HepG2 (cell line): ENCODE data around the gene NRL. TPM values are rescaled to one million over a fixed set of nuclear protein-coding genes. Genes with fewer than 3 reads are reported as not detected.

Experiments used
- KIAA2018 ChIP-seq: sonication (generic); formaldehyde crosslinking; IDR thresholded peaks from 2 replicates; pipeline ENCODE4 v1.5.0; 2020; ENCODE audit warnings: mild to moderate bottlenecking, missing genetic modification reagents, borderline replicate concordance
- NCOA1 ChIP-seq: sonication (generic); formaldehyde crosslinking; IDR thresholded peaks from 2 replicates; pipeline ENCODE4 v1.9.0; 2021; ENCODE audit warnings: missing genetic modification reagents
- RORA ChIP-seq: sonication (generic); formaldehyde crosslinking; IDR thresholded peaks from 2 replicates; pipeline ENCODE4 v1.5.0; 2020; ENCODE audit warnings: mild to moderate bottlenecking, missing genetic modification reagents, moderate library complexity
- YEATS4 ChIP-seq: sonication (generic); formaldehyde crosslinking; IDR thresholded peaks from 2 replicates; pipeline ENCODE4 v1.4.0; 2020; ENCODE audit warnings: missing genetic modification reagents, borderline replicate concordance
- ZEB1 ChIP-seq: IDR thresholded peaks from 2 replicates; pipeline ENCODE4 v1.6.1; 2012; ENCODE audit warnings: mild to moderate bottlenecking, low read depth, inconsistent platforms; ENCODE audit not compliant: insufficient replicate concordance
- ZNF530 ChIP-seq: sonication (generic); formaldehyde crosslinking; IDR thresholded peaks from 2 replicates; pipeline ENCODE4 v1.5.0; 2020; ENCODE audit warnings: low read depth, mild to moderate bottlenecking, missing genetic modification reagents
- ZNF558 ChIP-seq: sonication (generic); formaldehyde crosslinking; IDR thresholded peaks from 2 replicates; pipeline ENCODE4 v1.9.0; 2022; ENCODE audit warnings: mild to moderate bottlenecking, missing genetic modification reagents, borderline replicate concordance
- polyA plus RNA-seq, 8 experiments: library from polyadenylated mRNA; depleted of rRNA in 3 of 8; stranded (reverse) in 7 of 8; unstranded in 1 of 8; fragments of >200 nt; fragmentation: Illumina TruSeq in 4 of 8; extraction: Trizol in 4 of 8; gene quantifications; 2 replicates each; pipeline versions ENCODE4 v1.2.1 to v1.2.3, GENCODE V29; 2011 to 2016; ENCODE audit warnings: low read depth in 4 of 8, missing spikeins in 1 of 8, mixed read lengths in 1 of 8; ENCODE audit not compliant: insufficient read depth in 1 of 8
- total RNA-seq, 5 experiments: library from RNA; depleted of rRNA; stranded (reverse); fragments of >200 nt; fragmentation: Illumina TruSeq; extraction: Trizol; gene quantifications; 2 replicates each; pipeline ENCODE4 v1.2.3, GENCODE V29; 2016; ENCODE audit warnings: low read depth in 1 of 5
- TF ChIP-seq, protein P1 (sequence below): IDR thresholded peaks from 2 replicates; pipeline ENCODE4 v1.6.1; 2016; ENCODE audit warnings: low read depth, borderline replicate concordance
- TF ChIP-seq, protein P2 (sequence below): IDR thresholded peaks from 2 replicates; pipeline ENCODE4 v1.4.0; 2020; ENCODE audit warnings: mild to moderate bottlenecking, missing genetic modification reagents
- TF ChIP-seq, protein P3 (sequence below), 2 experiments: IDR thresholded peaks; 2 replicates each; pipeline ENCODE4 v1.6.1; 2011 to 2012; ENCODE audit warnings: low read length in 2 of 2, borderline replicate concordance in 1 of 2, low read depth in 1 of 2, mild to moderate bottlenecking in 1 of 2, moderate library complexity in 1 of 2

Gene NRL
- total and polyA plus RNA-seq, 2 of the 13 experiments (the other 11 are each of a cell fraction or from before 2014, with no cell fraction given) = 2.5 to 4.7 TPM

GRCh38 chr14:24114532-24115421 is at the start of gene NRL, which contains the start of gene DCAF11 (continued):
- TF ChIP-seq, protein P1, sequence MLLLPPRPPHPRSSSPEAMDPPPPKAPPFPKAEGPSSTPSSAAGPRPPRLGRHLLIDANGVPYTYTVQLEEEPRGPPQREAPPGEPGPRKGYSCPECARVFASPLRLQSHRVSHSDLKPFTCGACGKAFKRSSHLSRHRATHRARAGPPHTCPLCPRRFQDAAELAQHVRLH (CRISPR knock-in tag) = peak; percentile 99
- TF ChIP-seq, protein P2, sequence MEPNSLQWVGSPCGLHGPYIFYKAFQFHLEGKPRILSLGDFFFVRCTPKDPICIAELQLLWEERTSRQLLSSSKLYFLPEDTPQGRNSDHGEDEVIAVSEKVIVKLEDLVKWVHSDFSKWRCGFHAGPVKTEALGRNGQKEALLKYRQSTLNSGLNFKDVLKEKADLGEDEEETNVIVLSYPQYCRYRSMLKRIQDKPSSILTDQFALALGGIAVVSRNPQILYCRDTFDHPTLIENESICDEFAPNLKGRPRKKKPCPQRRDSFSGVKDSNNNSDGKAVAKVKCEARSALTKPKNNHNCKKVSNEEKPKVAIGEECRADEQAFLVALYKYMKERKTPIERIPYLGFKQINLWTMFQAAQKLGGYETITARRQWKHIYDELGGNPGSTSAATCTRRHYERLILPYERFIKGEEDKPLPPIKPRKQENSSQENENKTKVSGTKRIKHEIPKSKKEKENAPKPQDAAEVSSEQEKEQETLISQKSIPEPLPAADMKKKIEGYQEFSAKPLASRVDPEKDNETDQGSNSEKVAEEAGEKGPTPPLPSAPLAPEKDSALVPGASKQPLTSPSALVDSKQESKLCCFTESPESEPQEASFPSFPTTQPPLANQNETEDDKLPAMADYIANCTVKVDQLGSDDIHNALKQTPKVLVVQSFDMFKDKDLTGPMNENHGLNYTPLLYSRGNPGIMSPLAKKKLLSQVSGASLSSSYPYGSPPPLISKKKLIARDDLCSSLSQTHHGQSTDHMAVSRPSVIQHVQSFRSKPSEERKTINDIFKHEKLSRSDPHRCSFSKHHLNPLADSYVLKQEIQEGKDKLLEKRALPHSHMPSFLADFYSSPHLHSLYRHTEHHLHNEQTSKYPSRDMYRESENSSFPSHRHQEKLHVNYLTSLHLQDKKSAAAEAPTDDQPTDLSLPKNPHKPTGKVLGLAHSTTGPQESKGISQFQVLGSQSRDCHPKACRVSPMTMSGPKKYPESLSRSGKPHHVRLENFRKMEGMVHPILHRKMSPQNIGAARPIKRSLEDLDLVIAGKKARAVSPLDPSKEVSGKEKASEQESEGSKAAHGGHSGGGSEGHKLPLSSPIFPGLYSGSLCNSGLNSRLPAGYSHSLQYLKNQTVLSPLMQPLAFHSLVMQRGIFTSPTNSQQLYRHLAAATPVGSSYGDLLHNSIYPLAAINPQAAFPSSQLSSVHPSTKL (CRISPR knock-in tag) = peak; percentile 91
- TF ChIP-seq NCOA1 (CRISPR knock-in tag) = no peak; the same call in 1 of the 2 replicates
- no peak for TF ChIP-seq ZEB1
- peak; percentile 100 for TF ChIP-seq KIAA2018
- TF ChIP-seq, protein P3, sequence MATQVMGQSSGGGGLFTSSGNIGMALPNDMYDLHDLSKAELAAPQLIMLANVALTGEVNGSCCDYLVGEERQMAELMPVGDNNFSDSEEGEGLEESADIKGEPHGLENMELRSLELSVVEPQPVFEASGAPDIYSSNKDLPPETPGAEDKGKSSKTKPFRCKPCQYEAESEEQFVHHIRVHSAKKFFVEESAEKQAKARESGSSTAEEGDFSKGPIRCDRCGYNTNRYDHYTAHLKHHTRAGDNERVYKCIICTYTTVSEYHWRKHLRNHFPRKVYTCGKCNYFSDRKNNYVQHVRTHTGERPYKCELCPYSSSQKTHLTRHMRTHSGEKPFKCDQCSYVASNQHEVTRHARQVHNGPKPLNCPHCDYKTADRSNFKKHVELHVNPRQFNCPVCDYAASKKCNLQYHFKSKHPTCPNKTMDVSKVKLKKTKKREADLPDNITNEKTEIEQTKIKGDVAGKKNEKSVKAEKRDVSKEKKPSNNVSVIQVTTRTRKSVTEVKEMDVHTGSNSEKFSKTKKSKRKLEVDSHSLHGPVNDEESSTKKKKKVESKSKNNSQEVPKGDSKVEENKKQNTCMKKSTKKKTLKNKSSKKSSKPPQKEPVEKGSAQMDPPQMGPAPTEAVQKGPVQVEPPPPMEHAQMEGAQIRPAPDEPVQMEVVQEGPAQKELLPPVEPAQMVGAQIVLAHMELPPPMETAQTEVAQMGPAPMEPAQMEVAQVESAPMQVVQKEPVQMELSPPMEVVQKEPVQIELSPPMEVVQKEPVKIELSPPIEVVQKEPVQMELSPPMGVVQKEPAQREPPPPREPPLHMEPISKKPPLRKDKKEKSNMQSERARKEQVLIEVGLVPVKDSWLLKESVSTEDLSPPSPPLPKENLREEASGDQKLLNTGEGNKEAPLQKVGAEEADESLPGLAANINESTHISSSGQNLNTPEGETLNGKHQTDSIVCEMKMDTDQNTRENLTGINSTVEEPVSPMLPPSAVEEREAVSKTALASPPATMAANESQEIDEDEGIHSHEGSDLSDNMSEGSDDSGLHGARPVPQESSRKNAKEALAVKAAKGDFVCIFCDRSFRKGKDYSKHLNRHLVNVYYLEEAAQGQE (IDR thresholded peaks at IDR 0.05; ENCODE audit: borderline replicate concordance in 1 of 2, low read depth in 1 of 2, low read length in 2 of 2) = peak in 1 of 2 experiments; percentile 50; a peak in 1 of 4 replicates
- TF ChIP-seq RORA (CRISPR knock-in tag) = no peak
- TF ChIP-seq ZNF558 (CRISPR knock-in tag) = no peak
- TF ChIP-seq ZNF530 (CRISPR knock-in tag) = no peak
- peak; percentile 98 for TF ChIP-seq YEATS4 (CRISPR knock-in tag)
